IPS-15b (cell line): ENCODE results near the gene ST3GAL5.
A peak's percentile ranks its signal among the peaks of the same experiment; 100 is the strongest.
"Not testable (repeated sequence)": the region's sequence is repeated elsewhere in the genome, so short reads cannot be mapped to it uniquely, and the experiment has no call there.

Experiments used
- H3K27me3 ChIP-seq: one replicate; pipeline ENCODE4 v1.6.1; 2013; ENCODE audit warnings: low read length; ENCODE audit not compliant: control insufficient read depth, insufficient read depth
- H3K36me3 ChIP-seq: one replicate; pipeline ENCODE4 v1.6.1; 2013; ENCODE audit warnings: low read length; ENCODE audit not compliant: control insufficient read depth, insufficient read depth
- H3K4me1 ChIP-seq: one replicate; pipeline ENCODE4 v1.6.1; 2013; ENCODE audit warnings: mild to moderate bottlenecking, low read length; ENCODE audit not compliant: control insufficient read depth, insufficient read depth
- H3K4me3 ChIP-seq: one replicate; pipeline ENCODE4 v1.5.1; 2013; ENCODE audit warnings: low read depth, low read length
- H3K9ac ChIP-seq: one replicate; pipeline ENCODE4 v1.6.1; 2013; ENCODE audit warnings: low read depth, mild to moderate bottlenecking, low read length
- H3K9me3 ChIP-seq: one replicate; pipeline ENCODE4 v1.6.1; 2013; ENCODE audit warnings: mild to moderate bottlenecking, low read length; ENCODE audit not compliant: control insufficient read depth, insufficient read depth

The ST3GAL5 gene

GRCh38 chr2:85888684-85889626, at the start of gene ST3GAL5:
TSS of gene ST3GAL5 (minus strand) at chr2:85888990. CDS start at chr2:85888905, 85 bp downstream.
- Histone ChIP-seq H3K27me3 (peaks cover 33% of the 10 kb centered on the region), H3K9me3 (no peaks in the 10 kb centered on the region), H3K4me3 (peak within 1 kb of the TSS; percentile 92), H3K36me3 (no peaks in the 10 kb centered on the region), H3K4me1 (peaks cover 4% of the 10 kb centered on the region), H3K9ac (peak within 1 kb of the TSS; percentile 12)

DNA sequence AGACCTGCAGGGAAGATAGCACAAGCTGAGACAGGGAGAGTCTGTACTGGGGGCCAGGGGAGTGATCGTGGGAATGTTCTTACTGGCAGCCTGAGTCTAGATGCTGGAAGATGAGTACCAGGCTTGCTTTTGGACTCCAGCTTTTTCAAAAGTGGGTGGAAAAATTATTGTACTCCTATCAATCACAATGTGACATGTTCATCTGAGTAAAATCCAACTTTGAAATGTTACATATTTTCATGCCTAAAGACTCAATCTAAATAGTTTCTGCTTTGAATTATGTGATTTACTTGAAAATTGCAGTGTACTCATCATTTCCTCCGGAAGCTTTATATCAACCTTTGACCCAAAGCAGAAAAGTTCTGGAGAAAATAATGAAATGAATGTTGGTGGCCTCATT, 49.7 kb upstream of the ST3GAL5 start:
- Histone ChIP-seq H3K9ac (no peak overlapping the region), H3K4me1 (no peaks in the 10 kb centered on the region)

GRCh38 chr2:85937069-85937439, 48.3 kb upstream of the ST3GAL5 start:
- H3K36me3 ChIP-seq, result no peaks in the 10 kb centered on the region
- H3K4me1 ChIP-seq, result no peaks in the 10 kb centered on the region
- no peak overlapping the region for H3K4me3 ChIP-seq
- H3K9me3 ChIP-seq, result peaks cover 6% of the 10 kb centered on the region
- no peaks in the 10 kb centered on the region for H3K27me3 ChIP-seq
- H3K9ac ChIP-seq, result no peak overlapping the region

More for the DNA sequence above, 49.7 kb upstream of the ST3GAL5 start:
- H3K9me3 ChIP-seq, result peaks cover 11% of the 10 kb centered on the region
- H3K4me3 ChIP-seq, result no peak overlapping the region
- no peaks in the 10 kb centered on the region for H3K27me3 ChIP-seq
- no peaks in the 10 kb centered on the region for H3K36me3 ChIP-seq

- H3K4me1 ChIP-seq, result no peaks in the 10 kb centered on the region
- no peaks in the 10 kb centered on the region for H3K27me3 ChIP-seq
- H3K36me3 ChIP-seq, result no peaks in the 10 kb centered on the region
- peaks cover 1% of the 10 kb centered on the region for H3K9me3 ChIP-seq
- no peak overlapping the region for H3K4me3 ChIP-seq
- no peak overlapping the region for H3K9ac ChIP-seq
These were observed 47.8 kb upstream of the ST3GAL5 start for GRCh38 chr2:85936421-85937068.

DNA sequence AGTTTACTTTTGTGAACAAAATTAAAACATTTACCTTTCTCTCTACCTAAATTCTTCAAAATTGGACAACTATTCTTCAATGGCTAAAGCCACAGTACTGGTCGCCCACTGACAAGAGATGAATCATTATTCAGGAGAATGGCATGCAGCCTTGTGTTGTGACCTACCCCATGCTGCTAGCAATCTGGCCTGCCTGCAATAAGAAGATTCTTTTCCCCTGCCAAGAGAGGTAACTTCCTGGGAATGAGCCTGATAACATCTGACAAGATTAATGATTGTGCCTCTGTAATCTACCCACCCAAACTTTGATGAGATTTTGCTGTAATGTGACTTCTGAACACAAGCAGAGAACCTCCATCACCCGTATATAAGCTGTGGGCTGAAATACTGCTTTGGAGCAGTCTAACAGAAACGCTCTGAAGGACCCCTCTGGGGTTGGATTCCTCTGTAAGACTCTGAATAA, 47.0 kb upstream of the ST3GAL5 start:
- no peak overlapping the region for H3K9ac ChIP-seq

DNA sequence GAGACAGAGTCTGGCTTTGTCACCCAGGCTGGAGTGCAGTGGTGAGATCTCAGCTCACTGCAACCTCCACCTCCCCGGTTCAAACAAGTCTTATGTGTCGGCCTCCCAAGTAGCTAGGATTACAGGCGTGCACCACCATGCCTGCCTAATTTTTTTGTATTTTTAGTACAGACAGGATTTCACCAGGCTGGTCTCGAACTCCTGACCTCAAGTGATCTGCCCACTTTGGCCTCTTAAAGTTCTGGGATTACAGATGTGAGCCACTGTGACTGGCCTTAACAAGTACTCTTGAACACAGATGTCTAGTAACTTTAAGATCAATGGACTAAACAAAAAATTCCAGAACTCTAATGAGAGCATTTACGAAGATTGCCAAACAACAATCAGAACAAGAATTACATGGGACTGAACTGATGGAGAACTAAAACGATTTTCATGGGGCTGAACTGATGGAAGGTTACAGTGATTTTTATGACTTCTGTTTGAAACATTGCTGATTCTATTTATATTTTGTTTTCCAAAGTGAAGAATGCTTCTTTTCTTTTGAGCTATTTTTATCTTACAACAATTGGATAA, 46.5 kb upstream of the ST3GAL5 start:
- Histone ChIP-seq H3K36me3 (no peaks in the 10 kb centered on the region), H3K27me3 (no peaks in the 10 kb centered on the region), H3K4me3 (no peak overlapping the region), H3K4me1 (no peaks in the 10 kb centered on the region), H3K9me3 (no peaks in the 10 kb centered on the region), H3K9ac (no peak overlapping the region)

More for the DNA sequence above, 47.0 kb upstream of the ST3GAL5 start:
- Histone ChIP-seq H3K36me3 (no peaks in the 10 kb centered on the region), H3K4me3 (no peak overlapping the region), H3K27me3 (no peaks in the 10 kb centered on the region), H3K4me1 (no peaks in the 10 kb centered on the region), H3K9me3 (no peaks in the 10 kb centered on the region)

DNA sequence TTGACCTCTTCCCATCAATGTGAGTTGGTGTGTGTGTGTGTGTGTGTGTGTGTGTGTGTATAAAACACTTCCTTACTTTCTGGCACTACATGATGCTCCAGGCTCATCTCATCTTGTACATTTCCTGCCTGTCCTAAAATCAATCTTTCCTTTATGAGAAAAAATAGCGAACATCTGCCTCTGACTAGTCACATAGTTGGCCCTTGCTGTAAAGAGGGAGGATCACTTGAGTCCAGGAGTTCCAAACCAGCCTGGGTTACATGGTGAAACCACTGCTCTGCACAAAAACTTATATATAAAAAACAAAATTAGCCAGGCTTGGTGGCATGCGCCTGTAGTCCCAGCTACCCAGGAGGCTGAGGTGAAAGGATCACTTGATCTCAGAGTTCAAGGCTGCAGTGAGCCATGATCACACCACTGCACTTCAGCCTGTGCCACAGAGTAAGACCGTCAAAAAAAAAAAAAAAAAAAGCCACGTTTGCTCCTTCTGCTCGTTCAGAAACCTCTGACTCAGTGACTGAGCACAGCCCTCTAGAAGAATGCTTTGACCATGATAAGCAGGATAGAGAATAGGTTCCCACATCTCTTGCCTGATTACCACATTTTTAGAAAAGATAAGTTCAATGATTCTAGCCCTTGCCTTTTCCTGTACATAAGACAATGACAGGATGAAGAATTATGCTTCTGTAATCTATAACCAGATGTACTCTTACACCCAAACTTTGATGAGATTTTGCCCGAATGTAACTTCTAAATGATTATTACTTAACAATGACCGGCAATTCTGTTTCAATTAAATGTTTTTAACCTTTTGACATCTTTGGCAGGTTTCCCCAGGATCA, 45.2 kb upstream of the ST3GAL5 start:
- Histone ChIP-seq H3K9ac (no peak overlapping the region), H3K4me3 (no peak overlapping the region), H3K27me3 (no peaks in the 10 kb centered on the region), H3K36me3 (no peaks in the 10 kb centered on the region), H3K4me1 (no peaks in the 10 kb centered on the region), H3K9me3 (no peaks in the 10 kb centered on the region)

GRCh38 chr2:85931151-85931550, 42.4 kb upstream of the ST3GAL5 start:
- not testable (repeated sequence) for H3K9me3 ChIP-seq, H3K9ac ChIP-seq, H3K4me1 ChIP-seq, H3K27me3 ChIP-seq, H3K36me3 ChIP-seq, H3K4me3 ChIP-seq

GRCh38 chr2:85930129-85931124, 41.6 kb upstream of the ST3GAL5 start:
- Histone ChIP-seq H3K4me3 (no peak overlapping the region), H3K9ac (no peak overlapping the region), H3K27me3 (no peaks in the 10 kb centered on the region), H3K36me3 (no peaks in the 10 kb centered on the region), H3K4me1 (no peaks in the 10 kb centered on the region), H3K9me3 (no peaks in the 10 kb centered on the region)

DNA sequence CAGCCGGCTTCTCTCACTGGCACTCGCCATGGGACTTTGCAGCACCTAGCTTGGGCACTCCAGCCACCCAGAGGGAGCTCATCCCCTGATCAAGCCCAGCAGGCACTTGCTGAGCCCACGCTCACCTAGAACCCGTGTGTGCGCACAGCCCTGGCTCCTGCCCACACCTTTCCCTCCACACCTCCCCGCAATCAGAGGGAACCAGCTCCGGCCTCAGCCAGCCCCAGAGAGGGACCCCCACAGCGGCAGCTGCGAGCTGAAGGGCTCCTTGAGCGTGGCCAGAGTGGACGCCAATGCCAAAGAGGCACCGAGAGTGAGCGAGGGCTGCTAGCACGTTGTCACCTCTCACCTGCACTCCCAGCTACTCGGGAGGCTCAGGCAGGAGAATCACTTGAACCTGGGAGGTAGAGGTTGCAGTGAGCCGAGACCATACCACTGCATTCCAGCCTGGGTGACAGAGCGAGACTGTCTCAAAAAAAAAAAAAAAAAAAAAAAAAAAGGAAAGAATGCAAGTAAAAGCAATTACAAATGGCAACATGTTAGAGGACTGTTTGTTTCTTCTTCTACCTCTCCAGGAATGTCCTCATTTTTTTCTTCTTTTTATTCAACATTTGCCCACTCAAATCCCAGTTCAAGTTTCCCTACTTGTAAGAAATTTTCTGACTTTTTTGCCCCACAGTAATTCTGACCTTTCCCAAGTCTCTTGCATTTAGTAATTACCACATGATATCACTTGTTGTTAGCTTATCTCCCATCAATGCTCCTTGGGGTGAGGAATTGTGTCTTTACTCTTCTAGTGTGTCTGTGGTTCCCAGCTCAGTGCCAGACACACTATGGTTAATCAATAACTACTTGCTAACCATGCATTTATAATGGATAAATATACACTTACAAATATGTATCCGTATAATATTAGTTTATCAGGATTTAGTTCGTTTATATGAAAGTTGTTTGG, 40.6 kb upstream of the ST3GAL5 start:
- Histone ChIP-seq H3K4me3 (no peak overlapping the region), H3K27me3 (no peaks in the 10 kb centered on the region), H3K9ac (no peak overlapping the region), H3K4me1 (no peaks in the 10 kb centered on the region), H3K36me3 (no peaks in the 10 kb centered on the region), H3K9me3 (no peaks in the 10 kb centered on the region)
